Keratinocyte (primary cell): ENCODE measurements around the gene SCUBE1. TPM values are rescaled to one million over a fixed set of nuclear protein-coding genes. Genes with fewer than 3 reads are reported as not detected.

Experiments used
- DNase-seq: peaks from one replicate; pipeline ENCODE4 v3.0.0-alpha.2; 2011; ENCODE audit warnings: low read depth, missing footprints, low spot score
- FAIRE-seq: peaks from 2 replicates; lab custom pipeline; 2011; peaks lifted over from hg19 to GRCh38; lab: Jason Lieb, UNC
- H2AFZ ChIP-seq: 2 replicates; pipeline ENCODE4 v1.6.0; 2012; ENCODE audit warnings: low read length, control low read depth, inconsistent platforms; ENCODE audit not compliant: control insufficient read depth
- H3K27ac ChIP-seq: 2 replicates; pipeline ENCODE4 v1.5.1; 2011; ENCODE audit warnings: low read length; ENCODE audit not compliant: control insufficient read depth, insufficient read depth
- H3K27me3 ChIP-seq: 3 replicates; pipeline ENCODE4 v1.6.0; 2011; ENCODE audit warnings: low read length; ENCODE audit not compliant: control insufficient read depth, insufficient read depth; ENCODE audit errors: extremely low read depth
- H3K36me3 ChIP-seq, 2 experiments: 2 replicates in 1 of 2; 3 replicates in 1 of 2; pipeline ENCODE4 v1.5.1; 2011; ENCODE audit warnings: low read length in 2 of 2, mild to moderate bottlenecking in 1 of 2; ENCODE audit not compliant: control insufficient read depth in 2 of 2, insufficient read depth in 2 of 2; ENCODE audit errors: extremely low read depth in 1 of 2
- H3K4me1 ChIP-seq: 3 replicates; pipeline ENCODE4 v1.5.1; 2011; ENCODE audit warnings: low read length; ENCODE audit not compliant: control insufficient read depth, insufficient read depth; ENCODE audit errors: extremely low read depth
- H3K4me2 ChIP-seq: 3 replicates; pipeline ENCODE4 v1.6.0; 2011; ENCODE audit warnings: low read depth, low read length; ENCODE audit not compliant: control insufficient read depth, insufficient read depth; ENCODE audit errors: extremely low read depth
- H3K4me3 ChIP-seq, 3 experiments: fragments of 200-600 bp in 1 of 3; sonication (generic) in 1 of 3; 2 replicates in 2 of 3; 3 replicates in 1 of 3; pipeline ENCODE4 v1.5.1; 2011 to 2016; ENCODE audit warnings: low read length in 3 of 3, mild to moderate bottlenecking in 3 of 3, control low read depth in 2 of 3, inconsistent platforms in 1 of 3, low read depth in 1 of 3, mixed read lengths in 1 of 3, mixed run types in 1 of 3, moderate library complexity in 1 of 3; ENCODE audit not compliant: control insufficient read depth in 2 of 3, insufficient read depth in 2 of 3; ENCODE audit errors: extremely low read depth in 1 of 3
- H3K79me2 ChIP-seq: 2 replicates; pipeline ENCODE4 v1.6.0; 2012; ENCODE audit warnings: low read length; ENCODE audit not compliant: control insufficient read depth, insufficient read depth
- H3K9ac ChIP-seq: 3 replicates; pipeline ENCODE4 v1.6.0; 2011; ENCODE audit warnings: low read length; ENCODE audit not compliant: control insufficient read depth, insufficient read depth; ENCODE audit errors: extremely low read depth
- H3K9me1 ChIP-seq: 3 replicates; pipeline ENCODE4 v1.6.0; 2011; ENCODE audit warnings: low read length; ENCODE audit not compliant: control insufficient read depth, insufficient read depth; ENCODE audit errors: extremely low read depth
- H3K9me3 ChIP-seq: 2 replicates; pipeline ENCODE4 v1.5.1; 2012; ENCODE audit warnings: low read depth, low read length; ENCODE audit not compliant: control insufficient read depth
- H4K20me1 ChIP-seq: 3 replicates; pipeline ENCODE4 v1.6.0; 2011; ENCODE audit warnings: low read length; ENCODE audit not compliant: control insufficient read depth, insufficient read depth; ENCODE audit errors: extremely low read depth
- CTCF ChIP-seq, 3 experiments: IDR thresholded peaks in 1 of 3; conservative IDR thresholded peaks in 1 of 3; optimal IDR thresholded peaks in 1 of 3; 2 replicates in 2 of 3; 3 replicates in 1 of 3; pipeline versions ENCODE3 to v1.5.1; 2011; ENCODE audit warnings: low read length in 3 of 3, mild to moderate bottlenecking in 3 of 3, moderate library complexity in 2 of 3, control low read depth in 1 of 3, inconsistent platforms in 1 of 3; ENCODE audit not compliant: insufficient read depth in 2 of 3; ENCODE audit errors: extremely low read depth in 1 of 3
- EZH2 ChIP-seq: IDR thresholded peaks from one replicate; pipeline ENCODE4 v1.6.1; 2012; ENCODE audit warnings: inconsistent platforms, mild to moderate bottlenecking, low read length, moderate library complexity
- dilution Hi-C: fragments of 300-500 bp; cut with MboI; formaldehyde crosslinking; loops from one replicate; pipeline ENCODE4 v1.7.0; 2020; ENCODE audit warnings: low sequenced_read_pairs; ENCODE audit not compliant: extremely low pct_ligation_motif_present
- polyA plus RNA-seq, 5 experiments: library from polyadenylated mRNA; depleted of rRNA in 3 of 5; stranded (reverse) in 3 of 5; stranded (forward) in 1 of 5; unstranded in 1 of 5; fragments of >200 nt; gene quantifications; 1 replicate in 1 of 5; 2 replicates in 3 of 5; 3 replicates in 1 of 5; pipeline versions ENCODE4 v1.2.1 to v1.2.3, GENCODE V29; 2011 to 2012; ENCODE audit warnings: missing spikeins in 2 of 5, low read depth in 1 of 5, low replicate concordance in 1 of 5

The SCUBE1 gene
- polyA plus RNA-seq, 1 donor (not counting 4 experiments of a cell fraction or from before 2014, with no cell fraction given), result not detected

- Histone ChIP-seq H3K36me3 (no peaks in the 10 kb centered on the region), H3K79me2 (no peaks in the 10 kb centered on the region), H3K4me1 (no peaks in the 10 kb centered on the region), H3K9ac (no peak overlapping the region), H3K9me3 (no peaks in the 10 kb centered on the region), H4K20me1 (no peaks in the 10 kb centered on the region), H3K27ac (no peak overlapping the region), H3K4me3 (no peak overlapping the region), H3K4me2 (no peak overlapping the region), H3K9me1 (no peaks in the 10 kb centered on the region), H2AFZ (no peak overlapping the region), H3K27me3 (peaks cover 3% of the 10 kb centered on the region)
- FAIRE-seq, result no peak
- no peak for DNase-seq
- dilution Hi-C loops, result no loop called here
- TF ChIP-seq CTCF (optimal IDR thresholded peaks at IDR 0.05 in 1 of 3, IDR thresholded peaks at IDR 0.05 in 1 of 3, conservative IDR thresholded peaks at IDR 0.05 in 1 of 3; ENCODE audit: extremely low read depth in 1 of 3, insufficient read depth in 2 of 3, low read length in 3 of 3) (no peak), EZH2 (no peak)
These were observed 9.2 kb downstream of the SCUBE1 start for GRCh38 chr22:43333978-43334377.

- Histone ChIP-seq H3K9ac (no peak overlapping the region), H3K4me2 (no peak overlapping the region), H3K4me3 (no peak overlapping the region), H2AFZ (no peak overlapping the region), H3K27ac (no peak overlapping the region), H3K36me3 (no peaks in the 10 kb centered on the region), H3K9me1 (no peaks in the 10 kb centered on the region), H3K27me3 (no peaks in the 10 kb centered on the region), H4K20me1 (no peaks in the 10 kb centered on the region), H3K9me3 (no peaks in the 10 kb centered on the region), H3K4me1 (no peaks in the 10 kb centered on the region), H3K79me2 (no peaks in the 10 kb centered on the region)
- dilution Hi-C loops, result no loop called here
- DNase-seq (no peak), FAIRE-seq (no peak)
- TF ChIP-seq CTCF (optimal IDR thresholded peaks at IDR 0.05 in 1 of 3, IDR thresholded peaks at IDR 0.05 in 1 of 3, conservative IDR thresholded peaks at IDR 0.05 in 1 of 3; ENCODE audit: extremely low read depth in 1 of 3, insufficient read depth in 2 of 3, low read length in 3 of 3) (no peak), EZH2 (no peak)
These were observed 10.0 kb downstream of the SCUBE1 start for GRCh38 chr22:43333156-43333555.
